ENCODE results near the gene CIRBP. TPM values are rescaled to one million over a fixed set of nuclear protein-coding genes. Genes with fewer than 3 reads are reported as not detected.

The CIRBP gene
- total RNA-seq, 4 donors from 2014 or later, result 258 to 623 (median 458) TPM

DNA sequence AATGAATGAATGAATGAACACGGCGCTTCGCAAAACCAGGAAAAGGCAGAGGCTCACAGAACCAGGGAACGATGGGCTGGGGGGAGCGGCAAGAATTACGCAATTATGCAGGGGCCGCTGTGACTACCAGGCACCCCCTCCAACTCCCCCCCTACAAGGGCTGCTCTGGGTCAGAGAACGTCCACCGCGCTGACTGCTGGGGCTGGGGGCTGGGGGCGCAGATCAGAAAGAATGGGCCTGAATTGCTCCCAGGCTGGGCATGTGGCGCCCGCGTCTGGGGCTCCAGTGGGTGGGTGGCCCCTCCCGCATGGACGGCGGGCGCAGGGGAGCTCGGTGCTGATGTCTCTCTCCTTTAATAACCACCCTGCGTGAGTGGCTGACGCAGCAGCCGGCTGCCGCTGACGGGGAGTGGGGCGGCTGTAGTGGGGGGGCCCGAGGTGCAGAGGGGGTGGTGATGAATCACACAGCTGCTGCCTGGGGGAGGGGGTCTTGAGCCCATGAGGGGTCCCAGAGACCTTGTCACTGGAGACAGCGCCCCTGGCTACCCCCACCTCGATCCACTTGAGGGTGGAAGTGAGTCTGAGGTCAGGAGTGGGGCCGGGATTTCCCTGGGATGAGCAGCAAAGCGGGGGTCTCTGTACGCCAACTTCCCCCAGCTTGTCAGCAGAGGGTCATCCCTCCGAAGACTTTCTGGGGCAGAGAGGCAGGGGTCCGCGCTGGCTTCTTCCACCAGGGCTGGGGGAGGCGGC is 1.5 kb upstream of the CIRBP start:
- H3K27ac ChIP-seq, result peak overlapping the region in 2 of 4 donors; percentile 98 to 99

GRCh38 chr19:1268226-1269064 is 687 bp upstream of the CIRBP start:
- no peak for DNase-seq
- Histone ChIP-seq H3K36me3 (peaks cover 0 to 28% (median 0%) of the 10 kb centered on the region in 3 donors), H3K4me1 (peaks cover 13 to 81% (median 64%) of the 10 kb centered on the region in 4 donors)

More for the DNA sequence above, 1.5 kb upstream of the CIRBP start:
- Histone ChIP-seq H3K9me3 (no peaks in the 10 kb centered on the region), H3K4me1 (peaks cover 16 to 86% (median 69%) of the 10 kb centered on the region in 4 donors), H3K4me3 (peak overlapping the region; percentile 51 to 80 (median 60)), H3K36me3 (peaks cover 0 to 20% (median 0%) of the 10 kb centered on the region in 3 donors), H3K27me3 (no peaks in the 10 kb centered on the region)
- no peak for DNase-seq
- TF ChIP-seq POLR2A (IDR thresholded peaks at IDR 0.05), result no peak
- TF ChIP-seq, protein P1, sequence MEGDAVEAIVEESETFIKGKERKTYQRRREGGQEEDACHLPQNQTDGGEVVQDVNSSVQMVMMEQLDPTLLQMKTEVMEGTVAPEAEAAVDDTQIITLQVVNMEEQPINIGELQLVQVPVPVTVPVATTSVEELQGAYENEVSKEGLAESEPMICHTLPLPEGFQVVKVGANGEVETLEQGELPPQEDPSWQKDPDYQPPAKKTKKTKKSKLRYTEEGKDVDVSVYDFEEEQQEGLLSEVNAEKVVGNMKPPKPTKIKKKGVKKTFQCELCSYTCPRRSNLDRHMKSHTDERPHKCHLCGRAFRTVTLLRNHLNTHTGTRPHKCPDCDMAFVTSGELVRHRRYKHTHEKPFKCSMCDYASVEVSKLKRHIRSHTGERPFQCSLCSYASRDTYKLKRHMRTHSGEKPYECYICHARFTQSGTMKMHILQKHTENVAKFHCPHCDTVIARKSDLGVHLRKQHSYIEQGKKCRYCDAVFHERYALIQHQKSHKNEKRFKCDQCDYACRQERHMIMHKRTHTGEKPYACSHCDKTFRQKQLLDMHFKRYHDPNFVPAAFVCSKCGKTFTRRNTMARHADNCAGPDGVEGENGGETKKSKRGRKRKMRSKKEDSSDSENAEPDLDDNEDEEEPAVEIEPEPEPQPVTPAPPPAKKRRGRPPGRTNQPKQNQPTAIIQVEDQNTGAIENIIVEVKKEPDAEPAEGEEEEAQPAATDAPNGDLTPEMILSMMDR (IDR thresholded peaks at IDR 0.05), result no peak

DNA sequence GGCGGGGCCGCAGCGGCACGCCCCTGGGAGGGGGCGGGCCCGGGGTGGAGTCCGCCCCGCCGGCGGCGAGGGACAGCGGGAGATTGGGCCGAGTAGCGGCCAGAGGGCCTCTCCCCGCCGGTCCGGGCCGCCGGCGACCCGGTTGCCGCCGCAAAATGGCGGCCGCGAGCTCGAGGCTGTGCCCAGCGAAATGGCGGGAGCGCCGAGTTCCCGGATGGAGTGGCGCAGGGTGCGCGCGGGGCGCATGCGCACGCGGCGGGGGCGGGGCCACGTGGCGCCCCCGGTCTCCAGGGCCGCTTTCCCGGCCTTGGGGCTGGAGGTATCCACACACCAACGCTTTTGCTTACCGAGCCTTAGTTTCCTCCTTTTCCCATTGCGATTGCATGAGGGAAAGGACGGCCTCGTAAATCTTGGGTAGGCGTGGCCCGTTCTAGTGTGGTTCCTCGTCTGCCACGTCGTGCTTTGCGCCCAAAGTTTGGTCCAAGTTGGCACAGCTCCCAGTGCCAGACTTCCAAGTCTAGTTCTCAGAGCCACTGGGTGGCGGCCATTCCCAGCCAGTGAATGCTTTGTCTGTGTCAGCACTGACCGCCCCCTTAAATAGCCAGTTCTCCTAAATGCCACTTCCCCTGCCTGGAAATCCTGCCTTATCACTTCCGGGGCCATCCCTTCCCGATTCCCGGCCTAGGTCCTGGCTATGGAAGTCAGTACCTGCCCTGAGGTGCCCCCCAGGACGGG is 513 bp downstream of the CIRBP start:
- Histone ChIP-seq H3K4me1 (peaks cover 13 to 90% (median 63%) of the 10 kb centered on the region in 4 donors), H3K9me3 (no peaks in the 10 kb centered on the region), H3K4me3 (peak overlapping the region; percentile 65 to 97 (median 82)), H3K27ac (peak overlapping the region; percentile 98 to 99 (median 99)), H3K36me3 (peaks cover 0 to 40% (median 0%) of the 10 kb centered on the region in 3 donors), H3K27me3 (no peaks in the 10 kb centered on the region)
- peak; percentile 79 to 93 (median 89) for DNase-seq
- TF ChIP-seq, protein P1 (IDR thresholded peaks at IDR 0.05), result no peak
- TF ChIP-seq POLR2A (IDR thresholded peaks at IDR 0.05), result peak; percentile 5 to 14

More at GRCh38 chr19:1268226-1269064, 687 bp upstream of the CIRBP start:
- H3K4me3 ChIP-seq, result peak overlapping the region in 3 of 4 donors; percentile 65 to 97 (median 77)
- TF ChIP-seq, protein P1 (IDR thresholded peaks at IDR 0.05), result no peak
- TF ChIP-seq POLR2A (IDR thresholded peaks at IDR 0.05), result no peak
- no peaks in the 10 kb centered on the region for H3K27me3 ChIP-seq
- H3K9me3 ChIP-seq, result no peaks in the 10 kb centered on the region
- peak overlapping the region; percentile 98 to 99 (median 99) for H3K27ac ChIP-seq

GRCh38 chr19:1270213-1270853 is 1.2 kb downstream of the CIRBP start:
- H3K9me3 ChIP-seq, result no peaks in the 10 kb centered on the region
- peaks cover 13 to 88% (median 65%) of the 10 kb centered on the region in 4 donors for H3K4me1 ChIP-seq
- H3K27me3 ChIP-seq, result no peaks in the 10 kb centered on the region
- peak overlapping the region; percentile 65 to 97 (median 82) for H3K4me3 ChIP-seq
- H3K36me3 ChIP-seq, result peaks cover 0 to 44% (median 0%) of the 10 kb centered on the region in 3 donors
- TF ChIP-seq POLR2A (IDR thresholded peaks at IDR 0.05), result peak in 1 of 2 donors; percentile 2
- TF ChIP-seq, protein P1 (IDR thresholded peaks at IDR 0.05), result no peak
- no peak for DNase-seq
- H3K27ac ChIP-seq, result peak overlapping the region; percentile 98 to 99 (median 99)

All from Peyer's patch (tissue), 4 donors.